Measurements from ENCODE around the gene TET3. TPM values are rescaled to one million over a fixed set of nuclear protein-coding genes. Genes with fewer than 3 reads are reported as not detected.

The TET3 gene
- total RNA-seq, 1 donor from 2014 or later, result 23.6 TPM

DNA sequence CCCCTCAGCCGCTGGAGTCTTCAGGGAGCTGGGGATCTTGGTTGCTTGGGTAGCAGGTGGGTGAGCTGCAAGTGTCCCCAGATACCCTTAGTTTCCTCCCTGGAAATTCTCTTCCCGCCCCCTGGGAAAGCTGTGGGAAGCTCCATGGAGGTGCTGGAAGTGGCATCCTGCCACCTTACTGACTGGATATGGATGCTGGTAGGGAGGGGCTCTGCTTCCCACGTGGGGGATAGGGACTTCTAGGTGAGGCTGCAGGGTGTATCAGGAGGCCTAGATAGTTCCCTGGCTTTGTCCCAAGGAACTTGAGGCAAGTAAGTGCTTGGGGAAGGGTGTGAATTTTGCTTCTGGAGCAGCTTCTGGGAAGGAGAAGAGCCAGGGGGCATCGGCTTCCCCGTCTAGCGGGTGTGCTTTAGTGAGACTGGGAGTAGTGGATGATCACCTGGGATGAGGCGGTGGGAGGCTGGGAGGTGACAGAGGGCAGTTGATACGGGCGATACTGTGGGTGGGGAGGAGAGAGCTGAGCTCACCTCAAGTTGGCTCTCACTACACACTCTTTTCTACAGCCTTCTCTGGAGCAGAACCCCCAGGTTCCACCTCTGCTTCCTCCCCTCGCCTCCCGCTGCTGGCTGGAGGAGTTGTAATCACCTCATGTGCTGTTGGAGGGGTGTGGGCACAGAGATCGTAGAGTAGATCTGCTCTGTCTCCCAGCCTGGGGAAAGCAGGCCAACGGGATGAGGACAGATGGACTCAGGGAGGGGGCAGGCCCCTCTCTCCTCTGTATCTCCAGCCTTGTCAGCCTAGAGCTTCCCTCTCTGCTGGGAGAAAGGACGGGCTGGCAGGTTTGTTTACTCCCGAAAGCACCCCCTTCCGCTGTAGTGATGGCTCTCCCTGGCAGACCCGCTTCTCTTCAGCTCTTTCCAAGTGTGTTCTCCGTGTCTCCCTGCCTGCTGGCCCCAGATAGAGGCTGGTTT is 19.8 kb downstream of the TET3 start:
- no peaks in the 10 kb centered on the region for H3K27me3 Mint-ChIP-seq (ENCODE audit: low read depth)
- H3K36me3 Mint-ChIP-seq (ENCODE audit: low read depth), result peaks cover 25% of the 10 kb centered on the region
- DNase-seq (ENCODE audit: low spot score), result no peak
- H3K9me3 Mint-ChIP-seq, result no peaks in the 10 kb centered on the region
- peaks cover 53% of the 10 kb centered on the region for H3K4me1 Mint-ChIP-seq (ENCODE audit: low read depth)
- peak overlapping the region; percentile 19 for H3K4me3 Mint-ChIP-seq (ENCODE audit: low read depth)
- intact Hi-C loops (cut with micrococcal nuclease), result loop anchor here (5.0 kb wide), 2 partner anchors 42 to 172 kb away; no protein-coding TSS in a partner anchor
- no peak overlapping the region for H3K27ac Mint-ChIP-seq

DNA sequence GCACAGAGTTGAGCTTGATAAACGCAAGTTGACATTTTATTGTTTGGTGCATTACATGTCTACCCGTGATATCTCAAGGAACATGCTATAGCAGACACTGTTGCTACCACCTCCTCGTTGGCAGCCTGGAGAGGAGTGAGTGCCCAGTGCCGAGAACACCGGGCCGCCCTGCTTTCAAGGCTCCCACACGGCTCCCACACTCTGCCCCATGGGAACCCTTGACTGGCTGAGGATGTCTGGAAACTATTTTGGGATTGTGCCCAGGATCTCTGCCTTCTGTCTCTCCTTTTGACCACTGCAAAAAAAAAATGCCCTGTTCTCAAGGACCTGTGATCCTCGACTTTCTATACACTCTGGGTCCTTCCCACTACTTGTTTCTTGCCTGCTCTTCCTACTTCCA is 21.1 kb downstream of the TET3 start:
- DNase-seq (ENCODE audit: low spot score), result no peak
- no peaks in the 10 kb centered on the region for H3K9me3 Mint-ChIP-seq
- H3K4me3 Mint-ChIP-seq (ENCODE audit: low read depth), result no peak overlapping the region
- peaks cover 25% of the 10 kb centered on the region for H3K36me3 Mint-ChIP-seq (ENCODE audit: low read depth)
- no peak overlapping the region for H3K27ac Mint-ChIP-seq
- H3K4me1 Mint-ChIP-seq (ENCODE audit: low read depth), result peaks cover 41% of the 10 kb centered on the region
- intact Hi-C loops (cut with micrococcal nuclease), result no loop called here
- H3K27me3 Mint-ChIP-seq (ENCODE audit: low read depth), result no peaks in the 10 kb centered on the region

DNA sequence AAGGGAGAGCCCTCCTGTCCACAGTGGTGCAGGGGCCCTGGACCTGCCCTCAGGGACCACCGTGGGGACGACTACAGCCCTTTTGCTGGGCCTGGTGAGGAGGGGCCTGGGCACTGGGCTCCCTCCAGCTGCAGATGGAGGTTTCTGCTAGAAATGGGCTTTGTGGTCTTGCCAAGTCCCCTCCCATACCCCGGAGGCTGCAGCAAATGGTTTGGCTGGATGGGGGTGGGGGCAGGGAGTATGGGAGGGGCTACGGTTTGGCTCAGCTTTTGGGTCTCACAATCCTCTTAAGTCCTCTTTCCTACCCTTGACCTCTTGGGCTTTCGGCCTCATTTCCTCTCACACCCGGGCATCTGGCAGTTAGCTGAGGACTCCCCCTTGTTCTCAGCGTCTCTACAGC is 21.7 kb downstream of the TET3 start:
- intact Hi-C loops (cut with micrococcal nuclease), result no loop called here
- no peaks in the 10 kb centered on the region for H3K9me3 Mint-ChIP-seq
- H3K36me3 Mint-ChIP-seq (ENCODE audit: low read depth), result peaks cover 25% of the 10 kb centered on the region
- no peaks in the 10 kb centered on the region for H3K27me3 Mint-ChIP-seq (ENCODE audit: low read depth)
- no peak for DNase-seq (ENCODE audit: low spot score)
- peaks cover 34% of the 10 kb centered on the region for H3K4me1 Mint-ChIP-seq (ENCODE audit: low read depth)
- H3K4me3 Mint-ChIP-seq (ENCODE audit: low read depth), result no peak overlapping the region
- H3K27ac Mint-ChIP-seq, result no peak overlapping the region

DNA sequence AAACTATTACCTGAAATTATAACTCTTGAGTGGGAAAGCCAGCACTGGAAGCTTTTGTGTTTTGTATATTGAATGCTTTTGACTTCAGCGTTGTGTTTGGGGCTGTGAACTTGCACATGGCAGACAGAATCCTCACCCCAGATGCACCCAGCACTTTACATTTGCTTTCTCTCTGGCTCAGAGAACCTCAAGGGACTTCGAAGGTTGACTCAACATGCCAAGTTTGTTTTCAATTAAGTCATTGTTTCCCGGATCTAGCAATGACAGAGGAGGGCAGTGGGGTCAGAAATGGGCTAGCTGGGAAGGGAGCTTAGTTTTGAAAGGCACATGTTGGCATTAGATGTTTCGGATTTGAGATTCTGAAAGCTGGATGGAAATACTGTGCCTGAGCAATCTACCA is 22.4 kb downstream of the TET3 start:
- no peaks in the 10 kb centered on the region for H3K27me3 Mint-ChIP-seq (ENCODE audit: low read depth)
- H3K9me3 Mint-ChIP-seq, result no peaks in the 10 kb centered on the region
- no peak overlapping the region for H3K27ac Mint-ChIP-seq
- intact Hi-C loops (cut with micrococcal nuclease), result no loop called here
- no peak for DNase-seq (ENCODE audit: low spot score)
- peaks cover 29% of the 10 kb centered on the region for H3K4me1 Mint-ChIP-seq (ENCODE audit: low read depth)
- peaks cover 25% of the 10 kb centered on the region for H3K36me3 Mint-ChIP-seq (ENCODE audit: low read depth)
- H3K4me3 Mint-ChIP-seq (ENCODE audit: low read depth), result no peak overlapping the region

DNA sequence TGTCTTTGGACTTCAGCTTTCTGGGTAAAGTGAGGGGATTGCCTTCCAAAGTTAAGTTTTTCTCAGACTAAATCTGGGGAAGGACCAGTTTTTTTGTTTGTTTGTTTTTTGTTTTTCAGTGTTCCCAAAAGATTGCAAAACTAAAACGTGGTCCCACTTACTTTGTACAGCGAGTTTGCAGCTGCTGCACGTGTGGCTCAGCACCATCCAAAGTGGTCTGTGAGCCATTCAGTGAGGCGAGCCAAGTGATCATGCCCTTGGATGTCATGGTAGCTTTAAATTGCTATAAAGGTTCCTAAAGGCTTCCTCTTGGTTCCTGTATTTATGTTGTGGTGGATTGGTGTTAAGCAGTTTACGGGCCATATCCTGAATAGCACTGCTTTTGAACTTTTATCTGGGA is 23.0 kb downstream of the TET3 start:
- H3K9me3 Mint-ChIP-seq, result no peaks in the 10 kb centered on the region
- intact Hi-C loops (cut with micrococcal nuclease), result no loop called here

DNA sequence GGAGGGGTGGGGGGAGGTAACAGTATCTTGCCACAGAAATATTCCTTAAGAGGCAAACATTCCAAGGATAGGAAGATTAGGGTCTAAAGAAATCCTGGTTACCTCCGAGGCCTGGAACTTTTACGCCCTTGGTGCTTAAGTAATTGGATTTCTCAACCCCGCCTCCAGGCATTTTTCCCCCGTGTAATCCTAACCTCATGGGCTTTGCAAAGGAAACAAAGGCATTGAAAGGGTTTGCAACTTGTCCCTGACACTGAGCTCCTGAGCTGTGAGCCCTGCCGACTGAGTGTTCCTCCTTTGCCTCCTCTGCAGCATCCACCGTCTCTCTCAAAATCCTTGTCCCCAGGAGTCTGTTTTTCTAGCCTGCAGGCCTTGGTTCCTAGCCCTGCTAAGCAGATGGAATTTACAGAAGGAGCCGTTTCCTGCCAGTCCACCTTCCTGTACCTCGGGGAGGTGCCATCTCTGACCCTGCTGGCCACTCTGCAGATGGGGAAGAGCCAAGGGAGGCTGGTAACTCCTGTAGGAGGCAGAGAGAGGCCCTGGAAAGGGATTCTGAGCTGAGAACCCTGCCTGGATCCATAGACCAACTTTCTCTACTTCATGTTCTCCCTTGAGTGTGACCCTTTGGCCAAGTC is 24.2 kb downstream of the TET3 start:
- DNase-seq (ENCODE audit: low spot score), result no peak
- peaks cover 26% of the 10 kb centered on the region for H3K36me3 Mint-ChIP-seq (ENCODE audit: low read depth)
- H3K27ac Mint-ChIP-seq, result no peak overlapping the region
- intact Hi-C loops (cut with micrococcal nuclease), result no loop called here
- peaks cover 18% of the 10 kb centered on the region for H3K4me1 Mint-ChIP-seq (ENCODE audit: low read depth)
- H3K27me3 Mint-ChIP-seq (ENCODE audit: low read depth), result no peaks in the 10 kb centered on the region
- H3K9me3 Mint-ChIP-seq, result no peaks in the 10 kb centered on the region
- H3K4me3 Mint-ChIP-seq (ENCODE audit: low read depth), result no peak overlapping the region

More for the DNA sequence above, 23.0 kb downstream of the TET3 start:
- Mint-ChIP-seq H3K4me1 (ENCODE audit: low read depth) (peaks cover 29% of the 10 kb centered on the region), H3K27ac (no peak overlapping the region), H3K36me3 (ENCODE audit: low read depth) (peaks cover 29% of the 10 kb centered on the region), H3K4me3 (ENCODE audit: low read depth) (no peak overlapping the region), H3K27me3 (ENCODE audit: low read depth) (no peaks in the 10 kb centered on the region)
- no peak for DNase-seq (ENCODE audit: low spot score)

DNA sequence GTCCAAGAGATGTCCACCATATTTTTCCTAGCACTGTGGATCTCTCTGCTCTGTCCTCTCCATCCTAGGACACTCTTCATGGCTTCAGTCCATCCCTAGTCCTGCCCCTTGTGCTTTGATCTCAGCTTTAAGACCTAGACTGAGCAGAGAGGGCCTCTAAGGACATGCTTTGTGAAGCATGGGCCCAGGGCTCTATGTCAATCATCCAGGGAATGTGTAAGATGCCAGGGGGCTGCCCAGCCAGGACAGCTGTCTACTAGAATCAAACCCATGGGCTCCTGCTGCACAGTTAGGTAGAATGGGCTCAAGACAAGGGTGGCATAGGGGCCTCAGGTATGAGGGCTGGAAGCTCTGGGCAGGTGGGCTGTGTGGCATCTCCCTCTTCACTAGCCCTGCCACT is 24.9 kb downstream of the TET3 start:
- no peak overlapping the region for H3K4me3 Mint-ChIP-seq (ENCODE audit: low read depth)
- H3K9me3 Mint-ChIP-seq, result no peaks in the 10 kb centered on the region
- no peak for DNase-seq (ENCODE audit: low spot score)
- intact Hi-C loops (cut with micrococcal nuclease), result no loop called here
- no peaks in the 10 kb centered on the region for H3K27me3 Mint-ChIP-seq (ENCODE audit: low read depth)
- peaks cover 25% of the 10 kb centered on the region for H3K36me3 Mint-ChIP-seq (ENCODE audit: low read depth)
- H3K27ac Mint-ChIP-seq, result no peak overlapping the region
- H3K4me1 Mint-ChIP-seq (ENCODE audit: low read depth), result peaks cover 12% of the 10 kb centered on the region

DNA sequence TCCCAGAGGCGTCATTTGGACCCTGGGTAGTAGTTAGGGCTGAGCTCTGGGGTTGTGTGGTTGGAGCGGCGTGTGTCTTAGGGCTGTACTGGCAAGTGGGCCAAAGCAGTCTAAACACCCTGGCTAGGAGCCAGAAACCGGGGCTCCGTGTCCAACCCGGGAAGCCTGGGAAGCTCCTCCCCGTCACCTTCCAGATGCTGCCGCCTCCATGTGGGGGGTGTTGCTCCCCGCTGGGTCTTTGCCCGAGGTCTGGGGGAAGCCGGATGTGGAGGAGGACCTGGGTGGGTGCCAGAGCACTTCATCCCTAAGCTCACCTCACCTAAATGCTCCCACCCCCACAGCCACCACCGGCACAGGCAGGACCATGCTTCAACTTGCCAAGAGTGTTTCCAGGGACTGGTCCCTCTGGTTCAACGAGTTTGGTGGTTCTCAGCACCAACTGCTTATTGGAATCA is 25.4 kb downstream of the TET3 start:
- peaks cover 26% of the 10 kb centered on the region for H3K36me3 Mint-ChIP-seq (ENCODE audit: low read depth)
- H3K27me3 Mint-ChIP-seq (ENCODE audit: low read depth), result no peaks in the 10 kb centered on the region
- no peak for DNase-seq (ENCODE audit: low spot score)
- intact Hi-C loops (cut with micrococcal nuclease), result no loop called here
- peaks cover 11% of the 10 kb centered on the region for H3K4me1 Mint-ChIP-seq (ENCODE audit: low read depth)
- no peak overlapping the region for H3K4me3 Mint-ChIP-seq (ENCODE audit: low read depth)
- H3K9me3 Mint-ChIP-seq, result no peaks in the 10 kb centered on the region
- no peak overlapping the region for H3K27ac Mint-ChIP-seq

DNA sequence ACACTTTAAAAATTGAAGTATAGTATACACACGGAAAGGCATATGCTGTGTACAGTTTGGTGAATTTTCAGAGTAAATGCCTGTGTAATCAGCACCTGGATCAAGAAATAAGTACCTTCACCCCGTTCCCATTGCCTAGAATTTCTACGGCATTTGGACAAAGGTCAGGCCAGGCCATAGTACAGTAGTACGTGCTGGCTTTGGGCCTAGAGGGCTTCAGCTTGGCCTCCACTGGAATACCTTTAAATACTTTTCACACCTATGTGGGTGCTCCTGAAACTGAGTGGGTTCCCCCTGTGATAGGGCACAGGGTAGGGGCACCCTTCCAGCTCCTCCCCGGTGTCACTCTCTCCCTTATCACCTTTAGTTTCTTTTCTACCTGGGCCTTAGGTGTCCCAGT is 26.5 kb downstream of the TET3 start:
- H3K27ac Mint-ChIP-seq, result no peak overlapping the region
- no peaks in the 10 kb centered on the region for H3K9me3 Mint-ChIP-seq
- H3K36me3 Mint-ChIP-seq (ENCODE audit: low read depth), result peaks cover 19% of the 10 kb centered on the region
- intact Hi-C loops (cut with micrococcal nuclease), result no loop called here
- DNase-seq (ENCODE audit: low spot score), result no peak
- no peaks in the 10 kb centered on the region for H3K27me3 Mint-ChIP-seq (ENCODE audit: low read depth)
- no peak overlapping the region for H3K4me3 Mint-ChIP-seq (ENCODE audit: low read depth)
- H3K4me1 Mint-ChIP-seq (ENCODE audit: low read depth), result peaks cover 4% of the 10 kb centered on the region

DNA sequence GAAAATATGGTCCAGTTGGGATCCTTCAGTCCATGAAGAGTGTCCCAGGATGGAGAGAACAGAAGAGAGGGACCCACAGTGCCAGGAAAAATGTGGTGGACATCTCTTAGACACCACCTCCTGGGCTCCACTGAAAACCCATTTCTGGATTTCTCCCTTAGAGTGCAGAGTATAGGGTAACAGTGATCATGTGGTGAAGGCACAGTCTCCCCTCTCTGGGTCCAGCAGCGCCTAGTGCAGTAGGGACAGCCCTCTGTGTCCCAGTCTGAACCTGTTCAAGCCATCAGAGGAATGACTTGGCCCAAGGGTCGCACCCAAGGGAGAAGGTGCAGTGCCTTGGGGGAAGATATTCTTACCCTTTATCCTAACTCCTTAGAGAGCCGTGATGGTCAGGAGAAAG is 30.1 kb downstream of the TET3 start:
- H3K27me3 Mint-ChIP-seq (ENCODE audit: low read depth), result no peaks in the 10 kb centered on the region
- peaks cover 9% of the 10 kb centered on the region for H3K4me1 Mint-ChIP-seq (ENCODE audit: low read depth)
- no peaks in the 10 kb centered on the region for H3K9me3 Mint-ChIP-seq
- H3K36me3 Mint-ChIP-seq (ENCODE audit: low read depth), result peaks cover 10% of the 10 kb centered on the region
- DNase-seq (ENCODE audit: low spot score), result no peak
- no peak overlapping the region for H3K4me3 Mint-ChIP-seq (ENCODE audit: low read depth)
- no peak overlapping the region for H3K27ac Mint-ChIP-seq
- intact Hi-C loops (cut with micrococcal nuclease), result no loop called here

DNA sequence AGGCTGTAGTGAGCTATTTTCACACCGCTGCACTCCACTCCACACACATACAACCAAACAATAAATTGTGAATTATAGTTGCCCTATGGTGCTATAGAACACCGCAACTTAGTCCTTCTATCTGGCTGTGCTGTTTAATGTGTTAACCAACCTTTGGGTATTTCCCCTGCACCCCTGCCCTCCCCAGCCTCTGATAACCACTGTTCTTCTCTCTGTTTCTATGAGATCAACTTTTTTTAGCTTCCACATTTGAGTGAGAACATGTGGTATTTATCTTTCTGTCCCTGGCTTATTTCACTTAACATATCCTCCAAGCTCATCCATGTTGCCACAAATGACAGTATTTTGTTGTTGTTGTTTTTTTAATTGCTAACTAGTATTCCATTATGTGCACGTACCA is 32.5 kb downstream of the TET3 start:
- Mint-ChIP-seq H3K4me3 (ENCODE audit: low read depth) (no peak overlapping the region), H3K4me1 (ENCODE audit: low read depth) (peaks cover 25% of the 10 kb centered on the region), H3K36me3 (ENCODE audit: low read depth) (peaks cover 16% of the 10 kb centered on the region), H3K9me3 (no peaks in the 10 kb centered on the region), H3K27me3 (ENCODE audit: low read depth) (no peaks in the 10 kb centered on the region), H3K27ac (no peak overlapping the region)
- no peak for DNase-seq (ENCODE audit: low spot score)
- intact Hi-C loops (cut with micrococcal nuclease), result no loop called here

DNA sequence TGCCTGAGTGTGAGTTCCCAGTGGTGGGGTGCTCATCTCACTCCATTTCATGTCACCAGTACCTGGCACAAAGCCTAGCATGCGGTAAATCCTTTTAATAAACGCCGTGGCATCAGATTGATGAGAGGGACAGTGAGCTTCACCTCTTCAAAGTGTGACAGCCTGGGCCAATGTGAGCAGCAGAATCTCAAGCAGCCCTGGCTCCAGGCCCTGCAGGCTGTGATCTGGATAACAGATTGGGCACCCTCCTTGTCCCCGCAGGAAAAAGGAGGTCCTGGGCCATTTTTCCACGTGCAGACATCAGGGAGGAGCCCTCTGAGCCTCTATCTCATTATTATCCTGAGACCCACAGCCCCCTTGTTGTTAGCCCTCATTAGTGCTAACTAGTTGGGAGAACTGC is 34.8 kb downstream of the TET3 start:
- H3K4me1 Mint-ChIP-seq (ENCODE audit: low read depth), result peaks cover 35% of the 10 kb centered on the region
- no peak overlapping the region for H3K4me3 Mint-ChIP-seq (ENCODE audit: low read depth)
- H3K27me3 Mint-ChIP-seq (ENCODE audit: low read depth), result no peaks in the 10 kb centered on the region
- intact Hi-C loops (cut with micrococcal nuclease), result no loop called here
- H3K36me3 Mint-ChIP-seq (ENCODE audit: low read depth), result peaks cover 12% of the 10 kb centered on the region
- H3K27ac Mint-ChIP-seq, result no peak overlapping the region
- no peaks in the 10 kb centered on the region for H3K9me3 Mint-ChIP-seq
- no peak for DNase-seq (ENCODE audit: low spot score)

All from activated T-helper 2 cell treated with anti-CD3 and anti-CD28 coated beads, Interferon-gamma antibody, Interleukin-2, Interleukin-4, amounts not matched to agents 10 μg/mL and 5 μg/mL and 100 μg/mL, durations not matched to agents 14 hours and 24 hours and 36 hours (primary cell).